ENCODE measurements around the gene ANKRD10. TPM values are rescaled to one million over a fixed set of nuclear protein-coding genes. Genes with fewer than 3 reads are reported as not detected.

Gene ANKRD10
- total and polyA plus RNA-seq, 2 experiments from 2014 or later = 127 to 191 TPM

DNA sequence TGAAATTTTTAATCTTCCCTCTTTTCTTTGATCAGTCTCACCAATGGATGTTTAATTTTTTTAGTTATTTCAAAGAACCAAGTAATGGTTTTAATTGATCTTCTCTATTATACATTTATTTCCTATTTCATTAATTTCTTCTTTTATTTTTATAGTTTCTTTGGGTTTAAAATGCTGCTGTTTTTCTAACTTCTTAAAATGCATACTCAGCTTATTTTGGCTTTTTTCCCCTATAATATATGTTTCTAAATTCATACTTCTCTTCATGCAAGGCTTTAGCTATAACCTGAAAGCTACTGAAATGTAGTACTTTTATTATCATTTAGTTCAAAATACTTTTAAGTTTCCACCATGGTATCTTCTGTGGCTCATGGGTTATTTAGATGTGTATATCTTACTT is 53.9 kb downstream of the ANKRD10 start:
- Histone ChIP-seq H3K4me1 (ENCODE audit: low read depth) (no peaks in the 10 kb centered on the region), H3K9me3 (ENCODE audit: low read depth) (no peaks in the 10 kb centered on the region), H3K4me3 (no peak overlapping the region), H3K27ac (no peak overlapping the region), H3K36me3 (no peaks in the 10 kb centered on the region), H3K27me3 (no peaks in the 10 kb centered on the region)
- TF ChIP-seq, protein P1, sequence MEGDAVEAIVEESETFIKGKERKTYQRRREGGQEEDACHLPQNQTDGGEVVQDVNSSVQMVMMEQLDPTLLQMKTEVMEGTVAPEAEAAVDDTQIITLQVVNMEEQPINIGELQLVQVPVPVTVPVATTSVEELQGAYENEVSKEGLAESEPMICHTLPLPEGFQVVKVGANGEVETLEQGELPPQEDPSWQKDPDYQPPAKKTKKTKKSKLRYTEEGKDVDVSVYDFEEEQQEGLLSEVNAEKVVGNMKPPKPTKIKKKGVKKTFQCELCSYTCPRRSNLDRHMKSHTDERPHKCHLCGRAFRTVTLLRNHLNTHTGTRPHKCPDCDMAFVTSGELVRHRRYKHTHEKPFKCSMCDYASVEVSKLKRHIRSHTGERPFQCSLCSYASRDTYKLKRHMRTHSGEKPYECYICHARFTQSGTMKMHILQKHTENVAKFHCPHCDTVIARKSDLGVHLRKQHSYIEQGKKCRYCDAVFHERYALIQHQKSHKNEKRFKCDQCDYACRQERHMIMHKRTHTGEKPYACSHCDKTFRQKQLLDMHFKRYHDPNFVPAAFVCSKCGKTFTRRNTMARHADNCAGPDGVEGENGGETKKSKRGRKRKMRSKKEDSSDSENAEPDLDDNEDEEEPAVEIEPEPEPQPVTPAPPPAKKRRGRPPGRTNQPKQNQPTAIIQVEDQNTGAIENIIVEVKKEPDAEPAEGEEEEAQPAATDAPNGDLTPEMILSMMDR (IDR thresholded peaks at IDR 0.05; ENCODE audit: low read depth, low read length) = no peak
- DNase-seq (ENCODE audit: low read depth in 1 of 2, low spot score in 1 of 2) = no peak

DNA sequence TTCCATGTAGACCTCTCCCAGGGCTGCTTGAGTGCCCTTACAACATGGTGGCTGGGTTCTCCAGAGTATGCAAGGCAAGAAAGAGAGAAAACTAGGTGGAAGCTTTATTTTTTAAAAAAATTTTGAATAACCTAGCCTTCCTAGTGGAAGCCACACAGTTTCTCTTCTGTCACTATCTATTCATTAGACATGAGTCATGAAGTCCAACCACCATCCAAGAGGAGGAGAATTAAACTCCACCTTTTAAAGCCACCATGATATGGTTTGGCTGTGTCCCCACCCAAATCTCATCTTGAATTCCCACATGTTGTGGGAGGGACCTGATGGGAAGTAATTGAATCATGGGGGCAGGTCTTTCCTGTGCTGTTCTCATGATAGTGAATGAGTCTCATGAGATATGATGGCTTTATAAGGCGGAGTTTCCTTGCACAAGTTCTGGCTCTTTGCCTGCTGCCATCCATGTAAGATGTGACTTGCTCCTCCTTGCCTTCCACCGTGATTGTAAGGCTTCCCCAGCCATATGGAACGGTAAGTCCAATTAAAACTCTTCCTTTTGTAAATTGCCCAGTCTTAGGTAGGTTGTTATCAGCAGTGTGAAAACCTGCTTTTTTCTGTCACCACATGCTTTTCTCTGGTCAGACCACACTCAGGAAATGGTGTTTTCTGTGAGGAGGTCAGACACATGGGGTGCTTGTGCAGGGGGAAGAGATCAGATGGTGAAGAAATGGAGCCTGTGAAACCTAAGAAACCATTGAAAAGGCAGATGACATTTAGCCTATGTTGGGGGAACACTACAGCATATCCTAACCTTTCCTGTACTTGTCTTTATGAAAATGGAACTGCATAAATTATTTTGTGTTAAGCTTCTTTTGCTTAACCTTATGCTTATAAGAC is 57.7 kb downstream of the ANKRD10 start:
- Histone ChIP-seq H3K9me3 (ENCODE audit: low read depth) (no peaks in the 10 kb centered on the region), H3K4me3 (no peak overlapping the region), H3K4me1 (ENCODE audit: low read depth) (no peaks in the 10 kb centered on the region), H3K27me3 (no peaks in the 10 kb centered on the region), H3K27ac (no peak overlapping the region), H3K36me3 (no peaks in the 10 kb centered on the region)
- no peak for DNase-seq (ENCODE audit: low read depth in 1 of 2, low spot score in 1 of 2)
- TF ChIP-seq, protein P1 (IDR thresholded peaks at IDR 0.05; ENCODE audit: low read depth, low read length) = no peak

DNA sequence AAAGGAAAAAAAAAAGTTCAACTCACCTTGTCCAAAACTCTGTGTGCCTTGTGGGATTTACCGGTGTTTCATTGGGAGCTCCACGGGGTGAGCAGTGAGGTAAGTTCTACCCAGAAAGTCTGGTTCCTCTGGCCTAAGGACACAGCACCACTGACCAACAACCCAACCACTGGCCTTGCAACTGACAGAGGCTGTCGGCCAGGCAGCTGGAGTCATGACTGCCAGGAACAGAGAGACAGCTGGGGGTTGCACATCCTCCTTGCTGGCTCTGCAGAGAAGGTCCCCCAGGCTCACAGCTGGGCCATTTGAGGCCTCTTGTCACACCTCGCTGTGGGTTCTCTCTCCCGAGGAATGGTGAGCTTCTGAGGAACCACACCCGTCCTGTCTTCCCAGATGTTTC is 59.5 kb downstream of the ANKRD10 start:
- H3K4me3 ChIP-seq = no peak overlapping the region
- no peaks in the 10 kb centered on the region for H3K36me3 ChIP-seq
- H3K4me1 ChIP-seq (ENCODE audit: low read depth) = no peaks in the 10 kb centered on the region
- no peaks in the 10 kb centered on the region for H3K27me3 ChIP-seq
- no peak for DNase-seq (ENCODE audit: low read depth in 1 of 2, low spot score in 1 of 2)
- H3K27ac ChIP-seq = no peak overlapping the region
- H3K9me3 ChIP-seq (ENCODE audit: low read depth) = no peaks in the 10 kb centered on the region
- TF ChIP-seq, protein P1 (IDR thresholded peaks at IDR 0.05; ENCODE audit: low read depth, low read length) = no peak

DNA sequence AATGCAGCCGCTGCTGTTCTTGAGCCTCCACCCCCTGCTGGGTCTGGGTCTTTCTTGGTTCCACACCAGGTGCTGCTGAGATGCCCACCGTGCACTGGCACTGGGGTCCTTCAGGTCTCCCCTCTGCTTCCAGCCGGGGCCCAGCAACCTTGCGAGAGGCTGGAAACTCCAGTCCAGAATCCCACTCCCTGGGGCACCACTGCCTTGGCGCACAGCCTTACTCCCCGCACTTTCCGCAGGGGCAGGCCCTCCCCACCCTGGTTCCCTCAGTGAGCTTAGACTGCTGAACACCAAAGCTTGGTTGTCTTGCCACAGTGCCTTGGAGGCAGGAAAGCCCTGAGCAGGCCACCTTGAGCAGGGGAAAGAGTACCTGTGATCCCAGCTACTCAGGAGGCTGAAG is 60.0 kb downstream of the ANKRD10 start:
- Histone ChIP-seq H3K9me3 (ENCODE audit: low read depth) (no peaks in the 10 kb centered on the region), H3K4me3 (no peak overlapping the region), H3K4me1 (ENCODE audit: low read depth) (no peaks in the 10 kb centered on the region), H3K36me3 (no peaks in the 10 kb centered on the region), H3K27me3 (no peaks in the 10 kb centered on the region), H3K27ac (no peak overlapping the region)
- TF ChIP-seq, protein P1 (IDR thresholded peaks at IDR 0.05; ENCODE audit: low read depth, low read length) = no peak
- DNase-seq (ENCODE audit: low read depth in 1 of 2, low spot score in 1 of 2) = no peak

DNA sequence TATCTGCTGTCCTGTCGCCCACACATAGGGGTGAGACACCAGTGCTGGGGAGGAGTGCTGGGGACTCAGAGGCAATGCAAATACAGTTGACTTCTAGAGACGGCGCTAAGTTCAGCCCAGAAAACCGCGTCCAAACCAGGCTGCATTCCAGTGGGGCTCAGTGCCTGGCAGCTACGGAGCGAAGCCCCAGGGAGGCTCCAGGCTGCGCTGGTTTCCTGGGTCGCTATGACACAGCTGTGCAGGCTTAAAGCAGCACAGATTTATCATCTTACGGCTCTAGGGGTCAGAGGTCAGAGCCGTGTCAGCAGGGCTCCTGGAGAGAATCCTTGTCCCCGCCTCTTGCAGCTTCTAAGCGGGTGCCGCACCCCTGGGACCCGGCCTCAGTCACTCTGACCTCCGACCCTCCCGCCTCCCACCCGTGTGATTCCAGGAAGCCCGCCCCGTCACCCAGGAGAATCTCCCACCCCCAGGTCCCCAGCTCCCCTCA is 61.6 kb downstream of the ANKRD10 start:
- no peak overlapping the region for H3K27ac ChIP-seq
- H3K36me3 ChIP-seq = no peaks in the 10 kb centered on the region
- no peak overlapping the region for H3K4me3 ChIP-seq
- peak in 1 of 2 donors; percentile 22 for DNase-seq (ENCODE audit: low read depth in 1 of 2, low spot score in 1 of 2)
- TF ChIP-seq, protein P1 (IDR thresholded peaks at IDR 0.05; ENCODE audit: low read depth, low read length) = no peak
- no peaks in the 10 kb centered on the region for H3K9me3 ChIP-seq (ENCODE audit: low read depth)
- no peaks in the 10 kb centered on the region for H3K27me3 ChIP-seq
- no peaks in the 10 kb centered on the region for H3K4me1 ChIP-seq (ENCODE audit: low read depth)

Data from cardiac muscle cell (in vitro differentiated cells and primary cell).